HuH-7.5 (cell line): ENCODE measurements around the gene SCRN1.
"Not testable (repeated sequence)": the region's sequence is repeated elsewhere in the genome, so short reads cannot be mapped to it uniquely, and the experiment has no call there.

Experiments used
- DNase-seq: peaks from one replicate; pipeline ENCODE4 v3.0.0; 2011; ENCODE audit warnings: low spot score

SCRN1 gene

GRCh38 chr7:29926216-29926615, 63.4 kb downstream of the SCRN1 start:
- no peak for DNase-seq

- DNase-seq: no peak
Measured at GRCh38 chr7:29924684-29925083, 64.9 kb downstream of the SCRN1 start.

- DNase-seq: no peak
Measured at GRCh38 chr7:29924006-29924405, 65.6 kb downstream of the SCRN1 start.

GRCh38 chr7:29922921-29923700, 66.5 kb downstream of the SCRN1 start:
- no peak for DNase-seq

- peak; percentile 39 for DNase-seq
Measured at GRCh38 chr7:29921404-29922010, 68.1 kb downstream of the SCRN1 start.

- no peak for DNase-seq
Measured at GRCh38 chr7:29920491-29920890, 69.1 kb downstream of the SCRN1 start.

GRCh38 chr7:29919790-29920189, 69.8 kb downstream of the SCRN1 start:
- no peak for DNase-seq

- DNase-seq: no peak
Measured at GRCh38 chr7:29918850-29919249, 70.8 kb downstream of the SCRN1 start.

GRCh38 chr7:29917641-29918040, 72.0 kb downstream of the SCRN1 start:
- DNase-seq: no peak

- DNase-seq: no peak
Measured at GRCh38 chr7:29915481-29916215, 74.0 kb downstream of the SCRN1 start.

GRCh38 chr7:29914180-29914579, 75.4 kb downstream of the SCRN1 start:
- DNase-seq: no peak

- no peak for DNase-seq
Measured at GRCh38 chr7:29906200-29907022, 83.2 kb downstream of the SCRN1 start.

GRCh38 chr7:29900745-29901144, 88.9 kb downstream of the SCRN1 start:
- no peak for DNase-seq

- no peak for DNase-seq
Measured at GRCh38 chr7:29898301-29898700, 91.3 kb downstream of the SCRN1 start.

GRCh38 chr7:29896685-29897411, 92.8 kb downstream of the SCRN1 start:
- DNase-seq: no peak

- no peak for DNase-seq
Measured at GRCh38 chr7:29895559-29895958, 94.0 kb downstream of the SCRN1 start.

- no peak for DNase-seq
Measured at GRCh38 chr7:29894256-29894655, 95.3 kb downstream of the SCRN1 start.

- DNase-seq: no peak
Measured at GRCh38 chr7:29893351-29893965, 96.1 kb downstream of the SCRN1 start.

GRCh38 chr7:29892231-29892630, 97.4 kb downstream of the SCRN1 start:
- DNase-seq: no peak

GRCh38 chr7:29891766-29892165, 97.8 kb downstream of the SCRN1 start:
- DNase-seq: no peak

- DNase-seq: not testable (repeated sequence)
Measured at GRCh38 chr7:29890786-29891185, 98.8 kb downstream of the SCRN1 start.
